ENCODE results near the gene SP9.
A peak's percentile ranks its signal among the peaks of the same experiment; 100 is the strongest.

The SP9 gene

GRCh38 chr2:174333372-174334277, 1.1 kb upstream of the SP9 start:
- DNase-seq, result no peak

- DNase-seq, result no peak
Observed at GRCh38 chr2:174334278-174334715, 457 bp upstream of the SP9 start.

GRCh38 chr2:174335254-174335987, 667 bp downstream of the SP9 start:
- DNase-seq, result no peak

DNA sequence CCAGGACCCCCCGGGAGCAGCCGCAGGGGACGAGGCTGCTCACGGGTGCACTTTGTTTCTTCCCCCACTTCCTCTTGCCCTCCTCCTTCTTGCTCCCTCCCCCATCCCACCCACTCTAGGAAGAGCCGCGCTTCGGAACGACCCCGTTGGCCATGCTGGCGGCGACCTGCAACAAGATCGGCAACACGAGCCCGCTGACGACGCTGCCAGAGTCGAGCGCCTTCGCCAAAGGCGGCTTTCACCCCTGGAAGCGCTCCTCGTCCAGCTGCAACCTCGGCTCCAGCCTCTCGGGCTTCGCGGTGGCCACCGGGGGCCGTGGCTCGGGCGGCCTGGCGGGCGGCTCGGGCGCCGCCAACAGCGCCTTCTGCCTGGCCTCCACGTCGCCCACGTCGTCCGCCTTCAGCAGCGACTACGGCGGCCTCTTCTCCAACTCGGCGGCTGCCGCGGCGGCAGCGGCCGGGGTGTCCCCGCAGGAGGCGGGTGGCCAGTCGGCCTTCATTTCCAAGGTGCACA, 1.3 kb downstream of the SP9 start:
- no peak for DNase-seq

DNA sequence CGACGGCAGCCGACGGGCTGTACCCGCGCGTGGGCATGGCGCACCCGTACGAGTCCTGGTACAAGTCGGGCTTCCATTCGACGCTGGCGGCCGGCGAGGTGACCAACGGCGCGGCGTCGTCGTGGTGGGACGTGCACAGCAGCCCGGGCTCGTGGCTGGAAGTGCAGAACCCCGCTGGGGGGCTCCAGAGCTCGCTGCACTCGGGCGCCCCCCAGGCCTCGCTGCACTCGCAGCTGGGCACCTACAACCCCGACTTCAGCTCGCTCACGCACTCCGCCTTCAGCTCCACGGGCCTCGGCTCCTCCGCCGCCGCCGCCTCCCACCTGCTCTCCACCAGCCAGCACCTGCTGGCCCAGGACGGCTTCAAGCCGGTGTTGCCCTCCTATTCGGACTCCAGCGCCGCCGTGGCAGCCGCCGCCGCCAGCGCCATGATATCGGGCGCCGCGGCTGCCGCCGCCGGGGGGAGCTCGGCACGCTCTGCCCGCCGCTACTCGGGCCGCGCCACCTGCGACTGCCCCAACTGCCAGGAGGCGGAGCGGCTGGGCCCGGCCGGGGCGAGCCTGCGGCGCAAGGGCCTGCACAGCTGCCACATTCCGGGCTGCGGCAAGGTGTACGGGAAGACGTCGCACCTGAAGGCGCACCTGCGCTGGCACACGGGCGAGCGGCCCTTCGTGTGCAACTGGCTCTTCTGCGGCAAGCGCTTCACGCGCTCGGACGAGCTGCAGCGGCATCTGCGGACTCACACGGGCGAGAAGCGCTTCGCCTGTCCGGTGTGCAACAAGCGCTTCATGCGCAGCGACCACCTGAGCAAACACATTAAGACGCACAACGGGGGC, 2.0 kb downstream of the SP9 start:
- DNase-seq, result peak; percentile 15

- no peak for DNase-seq
Observed at GRCh38 chr2:174337337-174338146, 2.8 kb downstream of the SP9 start.

DNA sequence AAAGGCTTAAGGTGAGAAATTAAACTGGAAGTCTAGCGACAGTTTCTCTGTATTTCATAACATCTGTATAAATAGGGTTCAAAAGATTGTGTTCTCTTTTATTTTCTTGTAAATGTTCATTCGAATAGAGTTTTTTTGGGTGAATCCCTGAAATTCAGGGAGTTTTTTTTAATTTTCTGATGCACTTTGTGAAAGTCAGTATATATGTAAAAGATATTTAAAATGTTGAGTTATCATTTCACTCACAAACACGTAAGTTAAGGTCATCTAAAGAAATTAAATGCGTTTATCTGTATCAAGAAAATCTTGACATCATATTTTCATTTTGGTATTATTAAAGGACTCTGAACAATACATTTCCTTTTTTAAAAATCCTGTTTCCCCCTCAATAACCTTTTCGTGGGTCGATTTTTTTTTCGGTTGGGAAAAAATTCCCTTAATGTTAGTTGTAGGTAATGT, 3.4 kb downstream of the SP9 start:
- DNase-seq, result no peak

GRCh38 chr2:174338671-174339560, 4.2 kb downstream of the SP9 start:
- DNase-seq, result no peak

DNA sequence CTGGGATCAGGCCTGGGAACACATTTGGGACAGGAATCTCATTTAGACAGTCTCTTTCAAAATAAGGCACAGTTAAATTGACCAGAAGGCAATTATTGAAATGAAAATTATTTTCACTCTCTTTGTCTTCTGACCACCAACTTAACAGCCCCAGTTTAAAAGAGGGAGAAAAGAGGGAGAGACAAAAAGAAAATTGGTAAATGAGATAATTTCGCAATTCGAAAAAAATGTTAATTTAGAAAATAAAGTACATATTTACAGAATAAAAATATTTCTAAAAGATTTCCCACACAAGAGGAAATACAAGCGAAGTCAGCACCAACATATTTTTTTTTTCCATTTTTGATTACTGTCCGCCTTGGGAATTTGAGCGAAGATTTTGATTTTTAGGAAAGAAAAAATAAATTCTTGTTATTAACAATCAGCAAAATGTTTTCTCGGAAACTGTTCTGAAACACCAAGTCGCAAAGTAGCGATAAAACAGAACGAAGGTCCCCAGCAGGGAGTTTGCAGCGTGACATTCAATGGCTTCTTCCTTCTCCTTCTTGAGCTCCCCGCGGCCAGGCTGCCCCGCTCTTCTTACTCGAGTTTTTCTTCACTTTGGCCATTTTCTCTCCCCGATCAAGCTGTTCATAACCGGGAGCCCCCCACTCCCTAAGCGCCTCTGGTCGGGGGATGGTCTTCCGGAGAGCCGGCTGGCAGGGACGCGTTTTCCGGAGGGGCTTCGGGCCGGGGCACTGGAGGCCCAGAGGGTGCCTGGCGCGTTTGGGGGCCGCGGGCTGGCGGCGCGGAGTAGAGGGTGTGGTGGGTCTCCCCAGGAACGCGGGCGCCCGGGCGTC, 5.0 kb downstream of the SP9 start:
- no peak for DNase-seq

- DNase-seq, result no peak
Observed at GRCh38 chr2:174340400-174341292, 5.9 kb downstream of the SP9 start.

GRCh38 chr2:174341293-174341994, 6.7 kb downstream of the SP9 start:
- DNase-seq, result peak; percentile 77

- no peak for DNase-seq
Observed at GRCh38 chr2:174341995-174342685, 7.4 kb downstream of the SP9 start.

DNA sequence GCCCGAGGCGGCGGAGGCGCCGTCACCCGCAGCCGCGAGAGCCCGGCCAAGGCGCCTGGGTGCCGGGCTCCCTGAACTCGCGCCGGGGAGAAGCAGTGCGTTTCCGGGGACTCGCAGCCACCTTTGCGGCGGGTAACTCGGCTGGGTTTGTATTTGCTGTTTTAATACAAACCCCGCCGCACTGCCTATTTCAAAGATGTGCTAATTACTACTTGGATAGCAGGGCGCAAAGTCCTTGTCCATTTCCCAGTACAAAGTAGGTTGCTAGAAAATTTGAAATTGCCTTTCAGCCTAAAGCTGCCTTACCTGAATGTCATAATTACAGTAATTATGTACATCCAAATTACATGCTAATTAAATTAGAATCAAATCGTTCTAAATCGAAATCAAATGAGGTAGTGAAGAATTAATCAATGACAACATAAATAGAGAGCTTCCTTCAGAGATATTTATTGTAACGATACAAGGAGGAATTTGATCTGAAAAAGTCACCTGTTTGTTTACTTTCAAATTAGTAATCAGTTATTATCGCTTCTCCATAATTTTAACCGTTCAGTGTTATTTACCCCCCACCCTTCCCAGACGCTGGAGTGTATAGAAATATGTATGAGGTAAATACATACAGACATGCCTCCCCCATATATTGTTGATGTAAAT, 8.1 kb downstream of the SP9 start:
- no peak for DNase-seq

GRCh38 chr2:174343343-174343622, 8.5 kb downstream of the SP9 start:
- no peak for DNase-seq

- no peak for DNase-seq
Observed at GRCh38 chr2:174343623-174344455, 9.1 kb downstream of the SP9 start.
